ENCODE results near the gene AURKAIP1.

Gene AURKAIP1

GRCh38 chr1:1332031-1332755 lies 42.8 kb downstream of the AURKAIP1 start:
- Histone ChIP-seq H3K4me3 (ENCODE audit: low read depth, low read length) (no peak overlapping the region), H3K36me3 (peaks cover 23% of the 10 kb centered on the region), H3K27ac (no peak overlapping the region), H3K27me3 (ENCODE audit: insufficient read depth, low read depth, severe bottlenecking) (no peaks in the 10 kb centered on the region), H3K9me3 (ENCODE audit: severe bottlenecking) (no peaks in the 10 kb centered on the region)
- no peak for TF ChIP-seq CTCF (IDR thresholded peaks at IDR 0.05; ENCODE audit: low read depth, low read length)
- DNase-seq, result no peak

- H3K9me3 ChIP-seq (ENCODE audit: severe bottlenecking), result no peaks in the 10 kb centered on the region
- DNase-seq, result no peak
- TF ChIP-seq CTCF (IDR thresholded peaks at IDR 0.05; ENCODE audit: low read depth, low read length), result no peak
- no peaks in the 10 kb centered on the region for H3K27me3 ChIP-seq (ENCODE audit: insufficient read depth, low read depth, severe bottlenecking)
- H3K27ac ChIP-seq, result no peak within 1 kb of the TSS; the same call in 1 of the 2 replicates
- H3K4me3 ChIP-seq (ENCODE audit: low read depth, low read length), result no peak within 1 kb of the TSS
- peaks cover 20% of the 10 kb centered on the region for H3K36me3 ChIP-seq
These were observed 43.7 kb downstream of the AURKAIP1 start, which contains the start of gene TAS1R3 for GRCh38 chr1:1331068-1331965. TAS1R3 (plus strand) TSS chr1:1331280; CDS start chr1:1331346, 66 bp downstream.

GRCh38 chr1:1330366-1331067 lies 44.5 kb downstream of the AURKAIP1 start:
- Histone ChIP-seq H3K4me3 (ENCODE audit: low read depth, low read length) (no peak overlapping the region), H3K27ac (no peak overlapping the region; the same call in 1 of the 2 replicates), H3K27me3 (ENCODE audit: insufficient read depth, low read depth, severe bottlenecking) (no peaks in the 10 kb centered on the region), H3K9me3 (ENCODE audit: severe bottlenecking) (no peaks in the 10 kb centered on the region), H3K36me3 (peaks cover 16% of the 10 kb centered on the region)
- DNase-seq, result no peak
- no peak for TF ChIP-seq CTCF (IDR thresholded peaks at IDR 0.05; ENCODE audit: low read depth, low read length)

GRCh38 chr1:1329304-1330210 lies 45.5 kb downstream of the AURKAIP1 start:
- Histone ChIP-seq H3K27ac (no peak overlapping the region), H3K4me3 (ENCODE audit: low read depth, low read length) (no peak overlapping the region), H3K36me3 (peaks cover 15% of the 10 kb centered on the region), H3K27me3 (ENCODE audit: insufficient read depth, low read depth, severe bottlenecking) (no peaks in the 10 kb centered on the region), H3K9me3 (ENCODE audit: severe bottlenecking) (no peaks in the 10 kb centered on the region)
- DNase-seq, result no peak
- TF ChIP-seq CTCF (IDR thresholded peaks at IDR 0.05; ENCODE audit: low read depth, low read length), result no peak

GRCh38 chr1:1328254-1328653 lies 46.8 kb downstream of the AURKAIP1 start:
- no peak overlapping the region for H3K27ac ChIP-seq
- no peak overlapping the region for H3K4me3 ChIP-seq (ENCODE audit: low read depth, low read length)
- DNase-seq, result no peak
- no peaks in the 10 kb centered on the region for H3K27me3 ChIP-seq (ENCODE audit: insufficient read depth, low read depth, severe bottlenecking)
- no peak for TF ChIP-seq CTCF (IDR thresholded peaks at IDR 0.05; ENCODE audit: low read depth, low read length)
- H3K36me3 ChIP-seq, result peaks cover 10% of the 10 kb centered on the region
- no peaks in the 10 kb centered on the region for H3K9me3 ChIP-seq (ENCODE audit: severe bottlenecking)

Measured in WERI-Rb-1 (cell line).